Transverse colon (tissue), 4 donors: ENCODE results near the gene PCGF6. TPM values are rescaled to one million over a fixed set of nuclear protein-coding genes. Genes with fewer than 3 reads are reported as not detected.

Experiments
- DNase-seq: peaks from one replicate; pipeline ENCODE4 v3.0.0-alpha.2; 2019
- H3K27ac ChIP-seq, 4 donors: fragments of 200-600 bp; sonication (generic); 2 replicates each; pipeline ENCODE4 v1.5.1; 2016 to 2018; ENCODE audit warnings: inconsistent platforms in 4 of 4
- H3K27me3 ChIP-seq: fragments of 200-600 bp; sonication (generic); 2 replicates; pipeline ENCODE4 v1.5.1; 2017; ENCODE audit warnings: inconsistent platforms
- H3K36me3 ChIP-seq, 4 donors: fragments of 200-600 bp; sonication (generic); 2 replicates each; pipeline ENCODE4 v1.5.1; 2017 to 2019; ENCODE audit warnings: inconsistent platforms in 4 of 4
- H3K4me1 ChIP-seq, 4 donors: fragments of 200-600 bp; sonication (generic); 2 replicates each; pipeline ENCODE4 v1.5.1; 2017 to 2020; ENCODE audit warnings: inconsistent platforms in 4 of 4
- H3K4me3 ChIP-seq, 4 donors: fragments of 200-600 bp; sonication (generic); 1 replicate in 1 of 4; 2 replicates in 3 of 4; pipeline versions ENCODE4 v1.5.1 to v1.6.1; 2017 to 2019; ENCODE audit warnings: inconsistent platforms in 4 of 4
- H3K9me3 ChIP-seq, 2 donors: fragments of 200-600 bp; sonication (generic); 2 replicates each; pipeline ENCODE4 v1.5.1; 2017 to 2019; ENCODE audit warnings: inconsistent platforms in 2 of 2
- EP300 ChIP-seq: sonication (generic); formaldehyde crosslinking; IDR thresholded peaks from one replicate; pipeline ENCODE4 v1.6.1; 2017; ENCODE audit warnings: antibody characterized with exemption, low read depth
- POLR2A ChIP-seq: fragments of 450-650 bp; IDR thresholded peaks from one replicate; pipeline ENCODE4 v1.6.1; 2016; ENCODE audit warnings: antibody characterized with exemption, mild to moderate bottlenecking, moderate library complexity
- POLR2AphosphoS5 ChIP-seq, 3 donors: sonication (generic); formaldehyde crosslinking; IDR thresholded peaks; one replicate each; pipeline ENCODE4 v1.6.1; 2016; ENCODE audit warnings: antibody characterized with exemption in 3 of 3
- WGBS, 2 donors: methylation state at CpG; one replicate each; pipeline ENCODE4 v1.1.5; 2018; ENCODE audit warnings: low coverage in 1 of 2; 5-methylcytosine and 5-hydroxymethylcytosine counted together
- in situ Hi-C, 4 donors: fragments of 200-750 bp; cut with MboI; loops; one replicate each; pipeline versions ENCODE4 v1.15.0 to v1.15.1; 2017; ENCODE audit warnings: low sequenced_read_pairs in 3 of 4, low pct_ligation_motif_present in 1 of 4, low pct_unique_long_range_greater_than_20kb in 1 of 4
- intact Hi-C: fragments of 100-400 bp; cut with DNase I; formaldehyde crosslinking; loops from one replicate; pipeline ENCODE4 v1.15.1; 2023; ENCODE audit warnings: low total_unique reads
- total RNA-seq, 4 donors: library from RNA; depleted of rRNA; stranded (reverse); fragments of >200 nt; gene quantifications; one replicate each; pipeline ENCODE4 v1.1.0, GENCODE V29; 2016
- TF ChIP-seq, protein P1 (sequence below), 5 experiments: fragments of 200-600 bp in 3 of 5; fragments of 450-650 bp in 2 of 5; sonication (generic) in 3 of 5; IDR thresholded peaks; 1 replicate in 2 of 5; 2 replicates in 3 of 5; pipeline ENCODE4 v1.5.1; 2016 to 2017; ENCODE audit warnings: antibody characterized with exemption in 5 of 5, inconsistent platforms in 3 of 5, mild to moderate bottlenecking in 2 of 5, moderate library complexity in 1 of 5

The PCGF6 gene
- total RNA-seq, 4 donors from 2014 or later: 5.9 to 44.5 (median 21.6) TPM

DNA sequence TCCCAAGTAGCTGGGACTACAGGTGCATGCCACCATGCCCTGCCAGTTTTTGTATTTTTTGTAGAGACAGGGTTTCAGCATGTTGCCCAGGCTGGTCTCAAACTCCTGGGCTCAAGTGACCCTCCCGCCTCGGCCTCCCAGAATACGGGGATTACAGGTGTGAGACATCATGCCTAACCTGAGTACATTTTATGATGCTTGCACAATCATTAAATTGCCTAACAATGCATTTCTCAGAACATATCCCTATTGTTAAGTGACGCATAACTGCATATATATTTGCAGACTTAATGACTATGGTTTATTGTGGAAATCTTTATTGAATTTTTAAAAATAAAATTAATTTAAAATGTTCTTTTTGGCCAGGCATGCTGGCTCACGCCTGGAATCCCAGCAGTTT lies 43.3 kb downstream of the PCGF6 start:
- Histone ChIP-seq H3K27me3 (no peaks in the 10 kb centered on the region), H3K27ac (no peak overlapping the region), H3K36me3 (peaks cover 0 to 4% (median 0%) of the 10 kb centered on the region in 4 donors), H3K9me3 (no peaks in the 10 kb centered on the region), H3K4me3 (no peak overlapping the region), H3K4me1 (no peaks in the 10 kb centered on the region)
- intact Hi-C loops (no loop called here), in situ Hi-C loops (no loop called here)
- WGBS, 2 donors: 69 to 76% methylated on average over 3 to 5 of the region's 5 CpGs
- no peak for TF ChIP-seq POLR2AphosphoS5 (IDR thresholded peaks at IDR 0.05)
- TF ChIP-seq POLR2A: no peak
- TF ChIP-seq, protein P1, sequence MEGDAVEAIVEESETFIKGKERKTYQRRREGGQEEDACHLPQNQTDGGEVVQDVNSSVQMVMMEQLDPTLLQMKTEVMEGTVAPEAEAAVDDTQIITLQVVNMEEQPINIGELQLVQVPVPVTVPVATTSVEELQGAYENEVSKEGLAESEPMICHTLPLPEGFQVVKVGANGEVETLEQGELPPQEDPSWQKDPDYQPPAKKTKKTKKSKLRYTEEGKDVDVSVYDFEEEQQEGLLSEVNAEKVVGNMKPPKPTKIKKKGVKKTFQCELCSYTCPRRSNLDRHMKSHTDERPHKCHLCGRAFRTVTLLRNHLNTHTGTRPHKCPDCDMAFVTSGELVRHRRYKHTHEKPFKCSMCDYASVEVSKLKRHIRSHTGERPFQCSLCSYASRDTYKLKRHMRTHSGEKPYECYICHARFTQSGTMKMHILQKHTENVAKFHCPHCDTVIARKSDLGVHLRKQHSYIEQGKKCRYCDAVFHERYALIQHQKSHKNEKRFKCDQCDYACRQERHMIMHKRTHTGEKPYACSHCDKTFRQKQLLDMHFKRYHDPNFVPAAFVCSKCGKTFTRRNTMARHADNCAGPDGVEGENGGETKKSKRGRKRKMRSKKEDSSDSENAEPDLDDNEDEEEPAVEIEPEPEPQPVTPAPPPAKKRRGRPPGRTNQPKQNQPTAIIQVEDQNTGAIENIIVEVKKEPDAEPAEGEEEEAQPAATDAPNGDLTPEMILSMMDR (IDR thresholded peaks at IDR 0.05): no peak
- no peak for TF ChIP-seq EP300
- DNase-seq: no peak

DNA sequence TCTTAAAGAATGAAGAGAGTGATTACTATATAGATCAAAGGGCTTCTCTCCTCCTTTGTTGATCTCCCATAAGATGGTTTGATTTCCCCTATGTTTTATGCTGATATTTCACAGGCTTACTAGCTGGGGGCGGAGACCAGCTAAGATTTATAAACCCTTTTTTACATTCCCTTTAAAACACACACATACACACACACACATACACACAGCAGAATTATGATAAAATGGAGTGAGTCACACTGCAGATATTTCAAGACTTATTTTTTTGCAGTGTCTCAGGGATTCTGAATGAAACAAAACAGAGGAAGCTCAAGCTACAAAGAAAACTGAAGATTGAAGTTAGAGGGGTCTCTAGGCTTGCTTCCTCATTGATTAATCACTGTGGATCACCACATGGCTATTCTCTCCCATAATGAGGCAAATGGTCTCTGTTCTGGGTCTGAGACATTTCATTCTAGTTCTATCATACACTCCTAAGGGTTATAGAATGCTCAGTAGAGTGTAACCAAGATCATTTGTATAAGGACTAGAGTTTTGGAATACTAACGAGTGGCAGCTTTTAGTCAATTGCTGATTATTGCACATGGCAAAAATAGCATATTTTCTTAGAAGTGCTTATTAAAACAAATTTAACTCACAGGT lies 55.4 kb downstream of the PCGF6 start:
- Histone ChIP-seq H3K27ac (no peak overlapping the region), H3K9me3 (no peaks in the 10 kb centered on the region), H3K36me3 (no peaks in the 10 kb centered on the region), H3K4me1 (no peaks in the 10 kb centered on the region), H3K4me3 (no peak overlapping the region), H3K27me3 (no peaks in the 10 kb centered on the region)
- WGBS, 2 donors: 61 to 65% methylated on average over 2 of the region's 2 CpGs
- intact Hi-C loops (no loop called here), in situ Hi-C loops (no loop called here)
- DNase-seq: no peak
- TF ChIP-seq EP300: no peak
- TF ChIP-seq, protein P1 (IDR thresholded peaks at IDR 0.05): no peak
- no peak for TF ChIP-seq POLR2AphosphoS5 (IDR thresholded peaks at IDR 0.05)
- TF ChIP-seq POLR2A: no peak

DNA sequence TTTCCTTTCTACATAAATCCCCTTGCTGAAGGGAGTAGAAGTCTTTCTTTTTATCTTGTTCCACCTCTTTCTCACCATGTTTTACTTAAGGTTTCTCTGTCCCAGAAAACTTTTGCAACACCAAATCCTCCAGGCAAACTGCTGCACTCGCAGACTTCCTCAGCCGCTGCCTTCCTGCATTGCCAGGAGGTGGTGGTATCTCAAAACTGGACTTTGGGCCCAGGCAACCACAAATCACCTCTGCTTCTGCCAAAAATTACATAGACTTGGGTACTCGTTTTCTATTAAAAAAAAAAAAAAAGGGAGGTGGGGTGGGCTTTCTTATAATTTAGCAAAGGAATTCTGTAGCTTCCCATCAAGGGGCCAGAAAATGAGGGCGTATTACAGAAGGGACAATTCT lies 59.4 kb downstream of the PCGF6 start:
- WGBS, 2 donors: 70 to 83% methylated on average over 2 to 4 of the region's 4 CpGs
- no peaks in the 10 kb centered on the region for H3K9me3 ChIP-seq
- in situ Hi-C loops: no loop called here

DNA sequence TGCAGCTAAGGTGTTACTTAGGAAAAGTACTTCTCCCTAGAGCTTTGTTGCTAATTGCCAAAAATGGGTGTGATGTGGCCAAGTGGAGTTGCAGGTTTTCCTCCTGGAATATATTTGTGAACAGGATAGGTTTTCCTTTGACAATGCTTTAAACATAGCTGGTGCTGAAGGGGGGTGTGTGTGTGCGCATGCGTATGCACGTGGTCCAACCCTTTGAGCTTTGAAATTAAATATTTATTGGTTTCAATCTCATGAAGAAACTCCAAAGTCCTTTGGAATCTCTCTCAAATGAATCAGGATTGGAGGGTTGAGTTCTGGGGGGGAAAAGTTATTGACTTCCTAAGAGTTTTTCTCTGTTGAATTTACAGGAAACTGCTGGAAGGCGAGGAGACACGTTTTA lies 62.9 kb downstream of the PCGF6 start:
- no peak overlapping the region for H3K4me3 ChIP-seq
- TF ChIP-seq EP300 (no peak), POLR2AphosphoS5 (IDR thresholded peaks at IDR 0.05) (no peak), POLR2A (no peak)
- TF ChIP-seq, protein P1 (IDR thresholded peaks at IDR 0.05): no peak
- H3K4me1 ChIP-seq: no peaks in the 10 kb centered on the region
- H3K9me3 ChIP-seq: no peaks in the 10 kb centered on the region
- WGBS, 2 donors: 73 to 83% methylated on average over 5 of the region's 5 CpGs
- no peaks in the 10 kb centered on the region for H3K36me3 ChIP-seq
- no peak overlapping the region for H3K27ac ChIP-seq
- no peak for DNase-seq
- peaks cover 60% of the 10 kb centered on the region for H3K27me3 ChIP-seq
- intact Hi-C loops: no loop called here
- in situ Hi-C loops: no loop called here

More for the DNA sequence above, 59.4 kb downstream of the PCGF6 start:
- DNase-seq: no peak
- no peak overlapping the region for H3K27ac ChIP-seq
- no peaks in the 10 kb centered on the region for H3K4me1 ChIP-seq
- intact Hi-C loops: no loop called here
- peaks cover 32% of the 10 kb centered on the region for H3K27me3 ChIP-seq
- no peak overlapping the region for H3K4me3 ChIP-seq
- TF ChIP-seq POLR2A (no peak), EP300 (no peak), POLR2AphosphoS5 (IDR thresholded peaks at IDR 0.05) (no peak)
- TF ChIP-seq, protein P1 (IDR thresholded peaks at IDR 0.05): no peak
- H3K36me3 ChIP-seq: no peaks in the 10 kb centered on the region
